Ishikawa (cell line): ENCODE results near the gene COL20A1.
A peak's percentile ranks its signal among the peaks of the same experiment; 100 is the strongest.

Experiments used
- CEBPB ChIP-seq: IDR thresholded peaks from 2 replicates; pipeline ENCODE4 v1.6.1; 2012
- CREB1 ChIP-seq: IDR thresholded peaks from 2 replicates; pipeline ENCODE4 v1.6.1; 2012; ENCODE audit warnings: low read depth
- EGR1 ChIP-seq: IDR thresholded peaks from 2 replicates; pipeline ENCODE4 v1.6.1; 2012
- EP300 ChIP-seq: IDR thresholded peaks from 2 replicates; pipeline ENCODE4 v1.6.1; 2012; ENCODE audit warnings: borderline replicate concordance
- FOXM1 ChIP-seq: IDR thresholded peaks from 2 replicates; pipeline ENCODE4 v1.6.1; 2012; ENCODE audit warnings: low read depth, borderline replicate concordance
- MAX ChIP-seq: IDR thresholded peaks from 2 replicates; pipeline ENCODE4 v1.6.1; 2012
- NFIC ChIP-seq: IDR thresholded peaks from 2 replicates; pipeline ENCODE4 v1.6.1; 2012
- RAD21 ChIP-seq: IDR thresholded peaks from 2 replicates; pipeline ENCODE4 v1.6.1; 2012; ENCODE audit warnings: low read depth
- REST ChIP-seq: IDR thresholded peaks from 2 replicates; pipeline ENCODE4 v1.6.1; 2012; ENCODE audit warnings: low read depth, mild to moderate bottlenecking
- TAF1 ChIP-seq: IDR thresholded peaks from 2 replicates; pipeline ENCODE4 v1.6.1; 2012; ENCODE audit warnings: low read depth, mild to moderate bottlenecking
- TCF12 ChIP-seq: IDR thresholded peaks from 2 replicates; pipeline ENCODE4 v1.6.1; 2012; ENCODE audit warnings: low read depth
- TEAD4 ChIP-seq: IDR thresholded peaks from 2 replicates; pipeline ENCODE4 v1.6.1; 2012
- USF1 ChIP-seq: IDR thresholded peaks from 2 replicates; pipeline ENCODE4 v1.6.1; 2012
- YY1 ChIP-seq: IDR thresholded peaks from 2 replicates; pipeline ENCODE4 v1.6.1; 2012; ENCODE audit warnings: low read depth
- ZBTB7A ChIP-seq: IDR thresholded peaks from 2 replicates; pipeline ENCODE4 v1.6.1; 2012; ENCODE audit warnings: low read depth

The COL20A1 gene

GRCh38 chr20:63272105-63273058, 20.6 kb upstream of the COL20A1 start, which contains the start of gene ARFGAP1:
TSS of gene ARFGAP1 (plus strand) at chr20:63272813. CDS start at chr20:63275581, 2,768 bp downstream.
- TF ChIP-seq REST, result no peak
- peak; percentile 58 for TF ChIP-seq EGR1
- TF ChIP-seq TEAD4, result no peak
- TF ChIP-seq EP300, result no peak
- no peak for TF ChIP-seq NFIC
- TF ChIP-seq TCF12, result no peak
- TF ChIP-seq TAF1, result peak; percentile 55; the same call in 1 of the 2 replicates
- TF ChIP-seq RAD21, result no peak
- no peak for TF ChIP-seq USF1
- TF ChIP-seq ZBTB7A, result 0 out of 2 replicates have a peak, but pooled peaks have one; percentile 20
- TF ChIP-seq CEBPB, result no peak
- TF ChIP-seq MAX, result peak; percentile 53; the same call in 1 of the 2 replicates
- peak; percentile 72 for TF ChIP-seq CREB1
- no peak for TF ChIP-seq FOXM1
- TF ChIP-seq YY1, result peak; percentile 64; the same call in 1 of the 2 replicates

GRCh38 chr20:63273059-63273579, 19.9 kb upstream of the COL20A1 start:
- TF ChIP-seq TCF12 (no peak), EGR1 (no peak), CEBPB (no peak), NFIC (no peak), REST (no peak), YY1 (no peak), ZBTB7A (no peak), USF1 (no peak), RAD21 (no peak), FOXM1 (no peak), CREB1 (no peak)

- no peak for TF ChIP-seq MAX
- TF ChIP-seq EGR1, result no peak
Measured at GRCh38 chr20:63273635-63274380, 19.2 kb upstream of the COL20A1 start.

- TF ChIP-seq EP300 (no peak), TCF12 (no peak), RAD21 (no peak), USF1 (no peak), ZBTB7A (no peak), CEBPB (no peak), NFIC (no peak), YY1 (no peak), EGR1 (no peak), TAF1 (no peak), MAX (no peak), FOXM1 (no peak), REST (no peak), TEAD4 (no peak), CREB1 (no peak)
Measured at GRCh38 chr20:63274381-63275228, 18.4 kb upstream of the COL20A1 start.
